Sigmoid colon (tissue), 7 donors: ENCODE measurements around the gene METTL5. TPM values are rescaled to one million over a fixed set of nuclear protein-coding genes. Genes with fewer than 3 reads are reported as not detected.

Experiments
- DNase-seq: peaks from one replicate; pipeline ENCODE4 v3.0.0-alpha.2; 2019
- H3K27ac ChIP-seq, 4 donors: fragments of 200-600 bp; sonication (generic); one replicate each; pipeline ENCODE4 v1.5.1; 2016 to 2019; ENCODE audit warnings: mild to moderate bottlenecking in 1 of 4
- H3K27me3 ChIP-seq, 3 donors: fragments of 200-600 bp; sonication (generic); one replicate each; pipeline ENCODE4 v1.5.1; 2019; ENCODE audit warnings: mild to moderate bottlenecking in 1 of 3
- H3K36me3 ChIP-seq, 4 donors: fragments of 200-600 bp; sonication (generic); one replicate each; pipeline ENCODE4 v1.5.1; 2016 to 2019
- H3K4me1 ChIP-seq, 4 donors: fragments of 200-600 bp; sonication (generic); one replicate each; pipeline ENCODE4 v1.5.1; 2017 to 2019
- H3K4me3 ChIP-seq, 4 donors: fragments of 200-600 bp; sonication (generic); one replicate each; pipeline ENCODE4 v1.5.1; 2017 to 2019; ENCODE audit warnings: mild to moderate bottlenecking in 2 of 4, moderate library complexity in 1 of 4
- H3K9me3 ChIP-seq, 4 donors: fragments of 200-600 bp in 3 of 4; sonication (generic) in 3 of 4; one replicate each; pipeline versions ENCODE4 v1.5.1 to v1.6.1; 2013 to 2019
- CTCF ChIP-seq, 4 experiments: fragments of 450-650 bp in 3 of 4; fragments of 200-600 bp in 1 of 4; IDR thresholded peaks; one replicate each; pipeline ENCODE4 v1.5.1; 2016 to 2019; ENCODE audit warnings: antibody characterized with exemption in 4 of 4, mild to moderate bottlenecking in 3 of 4, moderate library complexity in 2 of 4
- EP300 ChIP-seq, 4 donors: sonication (generic); formaldehyde crosslinking; IDR thresholded peaks; one replicate each; pipeline ENCODE4 v1.6.1; 2017; ENCODE audit warnings: antibody characterized with exemption in 4 of 4
- POLR2A ChIP-seq, 2 donors: fragments of 450-650 bp; IDR thresholded peaks; one replicate each; pipeline ENCODE4 v1.6.1; 2016; ENCODE audit warnings: antibody characterized with exemption in 2 of 2, mild to moderate bottlenecking in 2 of 2, moderate library complexity in 2 of 2
- POLR2AphosphoS5 ChIP-seq, 4 donors: sonication (generic); formaldehyde crosslinking; IDR thresholded peaks; one replicate each; pipeline ENCODE4 v1.6.1; 2017; ENCODE audit warnings: antibody characterized with exemption in 4 of 4
- WGBS, 2 donors: extraction: QIAGEN DNeasy Blood & Tissue Kit; methylation state at CpG; one replicate each; pipeline ENCODE4 v1.1.7; 2013; 5-methylcytosine and 5-hydroxymethylcytosine counted together
- intact Hi-C: fragments of 100-400 bp; cut with DNase I; formaldehyde crosslinking; loops from one replicate; pipeline ENCODE4 v1.15.1; 2023
- polyA plus RNA-seq, 3 donors: library from polyadenylated mRNA; stranded (reverse); fragments of 200-250 nt; gene quantifications; one replicate each; pipeline ENCODE4 v1.2.3, GENCODE V29; 2013
- total RNA-seq, 4 donors: library from RNA; depleted of rRNA; stranded (reverse); fragments of >200 nt; gene quantifications; one replicate each; pipeline ENCODE4 v1.1.0, GENCODE V29; 2016
- donor health status: healthy with polysubstance abuse.
- donor health status: Bipolar disorder and iron deficiency.
- donor health status: healthy.

The METTL5 gene
- total and polyA plus RNA-seq, 7 donors = 47.8 to 337 (median 74.9) TPM

GRCh38 chr2:169776252-169776761 is 48.4 kb downstream of the METTL5 start:
- no peak overlapping the region for H3K4me3 ChIP-seq
- peaks cover 0 to 16% (median 7%) of the 10 kb centered on the region in 4 donors for H3K4me1 ChIP-seq
- no peaks in the 10 kb centered on the region for H3K27me3 ChIP-seq
- intact Hi-C loops = no loop called here
- WGBS, 2 donors = 64 to 75% methylated on average over 2 of the region's 2 CpGs
- peak overlapping the region; percentile 1 to 71 (median 60) for H3K27ac ChIP-seq
- TF ChIP-seq CTCF (IDR thresholded peaks at IDR 0.05) = no peak
- TF ChIP-seq POLR2A (IDR thresholded peaks at IDR 0.05) = no peak
- no peak for TF ChIP-seq EP300 (IDR thresholded peaks at IDR 0.05)
- TF ChIP-seq POLR2AphosphoS5 (IDR thresholded peaks at IDR 0.05) = no peak
- H3K36me3 ChIP-seq = no peaks in the 10 kb centered on the region
- no peak for DNase-seq
- H3K9me3 ChIP-seq = no peaks in the 10 kb centered on the region

- Histone ChIP-seq H3K9me3 (no peaks in the 10 kb centered on the region), H3K4me1 (peaks cover 0 to 16% (median 7%) of the 10 kb centered on the region in 4 donors), H3K36me3 (no peaks in the 10 kb centered on the region), H3K27ac (peak overlapping the region; percentile 1 to 71 (median 60)), H3K4me3 (no peak overlapping the region), H3K27me3 (no peaks in the 10 kb centered on the region)
- WGBS, 2 donors = 52% methylated on average over 2 of the region's 2 CpGs
- no peak for DNase-seq
- intact Hi-C loops = no loop called here
- TF ChIP-seq POLR2A (IDR thresholded peaks at IDR 0.05) (no peak), EP300 (IDR thresholded peaks at IDR 0.05) (no peak), CTCF (IDR thresholded peaks at IDR 0.05) (no peak), POLR2AphosphoS5 (IDR thresholded peaks at IDR 0.05) (no peak)
Observed at GRCh38 chr2:169775765-169776164, 48.9 kb downstream of the METTL5 start.

- no peak for DNase-seq
- Histone ChIP-seq H3K27ac (peak overlapping the region; percentile 1 to 71 (median 60)), H3K36me3 (no peaks in the 10 kb centered on the region), H3K9me3 (no peaks in the 10 kb centered on the region), H3K4me3 (no peak overlapping the region), H3K4me1 (peaks cover 0 to 16% (median 7%) of the 10 kb centered on the region in 4 donors), H3K27me3 (no peaks in the 10 kb centered on the region)
- intact Hi-C loops = no loop called here
- TF ChIP-seq POLR2AphosphoS5 (IDR thresholded peaks at IDR 0.05) = no peak
- no peak for TF ChIP-seq POLR2A (IDR thresholded peaks at IDR 0.05)
- TF ChIP-seq EP300 (IDR thresholded peaks at IDR 0.05) = no peak
- no peak for TF ChIP-seq CTCF (IDR thresholded peaks at IDR 0.05)
- WGBS, 2 donors = 88 to 95% methylated on average over 3 of the region's 3 CpGs
Observed at GRCh38 chr2:169775354-169775753, 49.4 kb downstream of the METTL5 start.

- no peak for TF ChIP-seq POLR2A (IDR thresholded peaks at IDR 0.05)
- TF ChIP-seq POLR2AphosphoS5 (IDR thresholded peaks at IDR 0.05) = no peak
- no peak for TF ChIP-seq EP300 (IDR thresholded peaks at IDR 0.05)
- no peak for TF ChIP-seq CTCF (IDR thresholded peaks at IDR 0.05)
- Histone ChIP-seq H3K27me3 (no peaks in the 10 kb centered on the region), H3K9me3 (no peaks in the 10 kb centered on the region), H3K27ac (no peak overlapping the region), H3K4me3 (no peak overlapping the region), H3K36me3 (no peaks in the 10 kb centered on the region), H3K4me1 (peaks cover 0 to 22% (median 12%) of the 10 kb centered on the region in 4 donors)
- intact Hi-C loops = no loop called here
- WGBS, 2 donors = 87 to 93% methylated on average over 2 of the region's 2 CpGs
- no peak for DNase-seq
Observed at GRCh38 chr2:169772651-169773050, 52.1 kb downstream of the METTL5 start.

GRCh38 chr2:169771612-169772011 is 53.1 kb downstream of the METTL5 start:
- WGBS, 2 donors = 85 to 94% methylated on average over 2 of the region's 2 CpGs
- Histone ChIP-seq H3K36me3 (no peaks in the 10 kb centered on the region), H3K4me3 (no peak overlapping the region), H3K9me3 (no peaks in the 10 kb centered on the region), H3K27me3 (no peaks in the 10 kb centered on the region), H3K27ac (no peak overlapping the region), H3K4me1 (peaks cover 2 to 27% (median 18%) of the 10 kb centered on the region in 4 donors)
- DNase-seq = no peak
- no peak for TF ChIP-seq EP300 (IDR thresholded peaks at IDR 0.05)
- no peak for TF ChIP-seq CTCF (IDR thresholded peaks at IDR 0.05)
- no peak for TF ChIP-seq POLR2AphosphoS5 (IDR thresholded peaks at IDR 0.05)
- no peak for TF ChIP-seq POLR2A (IDR thresholded peaks at IDR 0.05)
- intact Hi-C loops = no loop called here
